ENCODE measurements around the gene DCTN4. TPM values are rescaled to one million over a fixed set of nuclear protein-coding genes. Genes with fewer than 3 reads are reported as not detected.

DCTN4 gene
- total and polyA plus RNA-seq, 2 experiments from 2014 or later: 15.4 to 41.8 TPM

GRCh38 chr5:150660108-150660831 is 98.5 kb downstream of the DCTN4 start (continued):
- TF ChIP-seq ETS1 (IDR thresholded peaks at IDR 0.05) (no peak), ZNF462 (CRISPR knock-in tag; IDR thresholded peaks at IDR 0.05) (no peak), NANOG (IDR thresholded peaks at IDR 0.05; ENCODE audit: borderline replicate concordance) (no peak), ZNF331 (CRISPR knock-in tag; IDR thresholded peaks at IDR 0.05; ENCODE audit: low read depth) (no peak)

GRCh38 chr5:150659360-150660107 is 99.3 kb downstream of the DCTN4 start:
- H3K4me3 ChIP-seq: no peak overlapping the region
- peaks cover 3% of the 10 kb centered on the region; the same call in 1 of the 2 replicates for H3K27me3 ChIP-seq (ENCODE audit: insufficient read depth)
- Mint-ChIP-seq H3K27ac (no peak overlapping the region), H3K27me3 (ENCODE audit: insufficient read depth, low read depth, poor library complexity) (peaks cover 25% of the 10 kb centered on the region), H3K4me3 (no peak overlapping the region), H3K9me3 (no peaks in the 10 kb centered on the region), H3K36me3 (ENCODE audit: low read depth) (no peaks in the 10 kb centered on the region), H3K4me1 (peaks cover 29% of the 10 kb centered on the region)
- no peaks in the 10 kb centered on the region for H4K20me1 ChIP-seq (replicated peaks; ENCODE audit: insufficient read depth)
- no peaks in the 10 kb centered on the region for H3K36me3 ChIP-seq (ENCODE audit: insufficient read depth)
- no peak overlapping the region for H3K27ac ChIP-seq (ENCODE audit: low read depth)
- H3K9me2 ChIP-seq (ENCODE audit: insufficient read depth): no peaks in the 10 kb centered on the region
- ATAC-seq: no peak
- no peak overlapping the region for H2AFZ ChIP-seq
- no peaks in the 10 kb centered on the region; the same call in 1 of the 2 replicates for H3K4me1 ChIP-seq (ENCODE audit: insufficient read depth)
- no peak for DNase-seq (ENCODE audit: low spot score)
- H3K4me2 ChIP-seq: no peak overlapping the region
- no peaks in the 10 kb centered on the region for H3K79me2 ChIP-seq (replicated peaks; ENCODE audit: insufficient read depth)
- H3F3A ChIP-seq (replicated peaks; ENCODE audit: low read depth): 0 out of 2 replicates have a peak, but pooled peaks cover 5% of the 10 kb centered on the region
- no peak for TF ChIP-seq ZNF331 (CRISPR knock-in tag; IDR thresholded peaks at IDR 0.05; ENCODE audit: low read depth)
- TF ChIP-seq EZH2 (IDR thresholded peaks at IDR 0.05; ENCODE audit: low read depth, unreplicated experiment): no peak
- no peak for TF ChIP-seq POLR2AphosphoS5 (IDR thresholded peaks at IDR 0.05; ENCODE audit: low read depth)
- no peak for TF ChIP-seq STAT1 (IDR thresholded peaks at IDR 0.05; ENCODE audit: unreplicated experiment)
- TF ChIP-seq ZNF114 (CRISPR knock-in tag; IDR thresholded peaks at IDR 0.05): no peak
- no peak for TF ChIP-seq NANOG (IDR thresholded peaks at IDR 0.05; ENCODE audit: borderline replicate concordance)
- no peak for TF ChIP-seq JUNB (IDR thresholded peaks at IDR 0.05; ENCODE audit: unreplicated experiment)
- no peak for TF ChIP-seq ETS1 (IDR thresholded peaks at IDR 0.05)
- TF ChIP-seq REST (IDR thresholded peaks at IDR 0.05; ENCODE audit: unreplicated experiment): no peak
